Measurements from ENCODE around the gene CLASP2.
A peak's percentile ranks its signal among the peaks of the same experiment; 100 is the strongest.
"Not testable (repeated sequence)": the region's sequence is repeated elsewhere in the genome, so short reads cannot be mapped to it uniquely, and the experiment has no call there.

Gene CLASP2

DNA sequence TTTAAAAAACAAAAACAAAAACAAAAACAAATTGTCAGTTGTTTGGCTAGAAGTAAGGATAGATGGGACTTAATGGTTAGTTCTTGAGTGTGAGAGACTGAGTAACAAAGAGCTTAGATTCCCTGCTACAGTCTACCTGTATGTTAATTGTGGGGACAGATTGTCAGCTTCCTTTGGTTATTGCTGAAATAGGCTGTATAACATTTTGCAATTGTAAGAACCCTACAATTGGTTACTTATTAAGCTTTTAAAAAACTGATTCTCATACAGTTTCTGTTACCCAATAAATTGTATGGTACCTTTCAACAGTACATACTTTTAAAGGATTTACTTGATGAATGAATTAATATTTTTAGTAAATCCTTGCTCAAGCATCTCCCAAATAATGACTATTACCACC lies 35.3 kb downstream of the CLASP2 start:
- DNase-seq: no peak

GRCh38 chr3:33681667-33682066 lies 36.4 kb downstream of the CLASP2 start:
- DNase-seq: no peak

GRCh38 chr3:33678073-33678472 lies 40.0 kb downstream of the CLASP2 start:
- DNase-seq: no peak

- DNase-seq: not testable (repeated sequence)
These were observed 44.6 kb downstream of the CLASP2 start for GRCh38 chr3:33673436-33673835.

DNA sequence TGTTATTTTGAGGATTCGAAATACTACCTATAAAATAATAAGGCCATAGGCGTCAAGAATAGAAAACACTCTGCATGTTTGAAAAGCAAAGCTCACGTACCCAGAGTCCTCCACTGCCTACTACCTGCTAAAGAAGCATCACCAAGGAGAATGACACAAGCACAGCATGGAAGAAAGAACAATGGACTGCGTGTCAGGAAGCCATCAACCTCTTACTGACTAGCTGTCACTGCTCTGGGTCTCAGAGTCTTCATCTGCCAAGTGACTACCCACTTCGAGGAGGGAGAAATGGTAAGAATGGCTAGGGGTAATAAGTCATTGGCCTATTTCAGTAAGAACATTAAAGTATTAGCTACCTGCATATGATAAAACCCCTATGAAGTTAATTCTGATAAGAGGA lies 49.4 kb downstream of the CLASP2 start:
- no peak for DNase-seq

DNA sequence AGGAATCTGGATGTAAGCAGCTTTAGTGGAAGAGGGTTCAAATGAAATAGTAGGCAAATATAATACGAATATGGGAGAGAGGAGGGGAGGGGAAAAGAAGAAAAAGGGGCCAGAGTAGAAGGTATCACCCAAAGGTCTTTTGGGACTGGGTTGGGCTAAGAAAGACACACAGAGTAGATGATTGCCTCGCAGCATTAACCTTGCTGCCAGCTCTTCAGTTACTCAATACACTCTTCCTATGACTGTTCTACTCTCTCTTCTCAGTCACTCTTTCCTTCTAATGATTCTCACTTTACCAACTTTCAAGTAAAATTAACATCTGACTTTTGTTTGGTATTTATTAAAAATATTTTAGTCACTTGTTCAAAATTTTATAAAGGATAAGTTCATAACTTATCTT lies 52.8 kb downstream of the CLASP2 start:
- no peak for DNase-seq

- DNase-seq: no peak
These were observed 53.9 kb downstream of the CLASP2 start for GRCh38 chr3:33664195-33664594.

DNA sequence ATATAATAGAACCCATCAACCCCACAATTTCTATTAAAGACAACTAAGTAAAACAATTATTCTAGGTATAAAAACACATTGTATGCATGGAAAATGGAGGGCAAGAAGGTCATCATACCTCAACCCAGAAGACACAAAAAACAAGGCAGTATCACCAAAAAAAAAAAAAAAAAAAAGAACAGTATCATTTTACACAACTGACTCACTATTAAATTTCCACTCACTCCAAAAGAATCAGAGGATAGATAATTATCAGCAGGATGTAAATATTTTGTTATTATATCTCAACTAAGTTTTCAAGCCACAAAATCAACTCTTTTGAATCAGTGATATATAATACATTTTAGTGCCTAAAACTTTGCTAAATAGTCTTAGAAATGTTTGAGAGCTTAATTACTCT lies 55.0 kb downstream of the CLASP2 start:
- DNase-seq: no peak

- no peak for DNase-seq
These were observed 58.1 kb downstream of the CLASP2 start for GRCh38 chr3:33659856-33660434.

DNA sequence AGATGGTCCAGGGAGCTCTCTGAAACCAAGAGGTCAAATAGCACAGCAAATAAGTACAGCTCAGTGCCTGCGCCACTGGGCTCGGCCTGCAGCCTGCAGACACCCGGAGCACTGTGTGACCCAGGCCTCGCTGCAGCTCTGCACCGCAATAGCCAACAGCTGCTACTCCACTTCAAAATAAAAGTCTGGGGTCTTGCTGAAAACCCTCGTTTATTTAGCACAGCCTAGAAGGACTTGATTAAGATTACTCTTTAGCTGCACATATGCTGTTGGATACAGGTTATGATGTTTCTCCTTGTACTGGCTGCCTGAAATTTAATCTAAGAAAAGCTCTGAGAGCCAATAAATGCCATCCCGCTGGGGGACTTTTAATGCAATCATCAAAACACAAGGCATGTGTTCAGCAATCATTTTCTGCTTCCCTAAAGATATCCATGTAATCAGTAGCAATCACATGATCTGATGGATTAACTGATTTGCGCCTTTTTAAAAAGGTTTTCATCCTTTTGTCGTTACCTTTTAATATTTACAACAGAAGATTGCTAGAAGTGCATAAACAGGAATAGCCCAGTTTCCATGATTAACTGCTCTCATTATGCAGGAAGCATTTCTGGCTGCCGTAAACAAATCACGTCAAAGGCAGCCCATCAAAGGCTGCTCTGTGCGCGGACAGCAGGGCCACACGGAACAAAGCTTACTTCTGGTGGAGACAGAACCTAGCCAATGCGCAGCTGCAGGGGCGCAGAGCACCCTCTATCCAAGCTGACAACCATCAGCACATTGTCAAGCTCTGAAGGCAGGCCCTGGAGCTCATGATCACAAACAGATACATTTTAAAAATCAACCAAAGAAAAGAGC lies 58.8 kb downstream of the CLASP2 start:
- DNase-seq: peak in 4 of 6 experiments; percentile 19 to 37 (median 28)

DNA sequence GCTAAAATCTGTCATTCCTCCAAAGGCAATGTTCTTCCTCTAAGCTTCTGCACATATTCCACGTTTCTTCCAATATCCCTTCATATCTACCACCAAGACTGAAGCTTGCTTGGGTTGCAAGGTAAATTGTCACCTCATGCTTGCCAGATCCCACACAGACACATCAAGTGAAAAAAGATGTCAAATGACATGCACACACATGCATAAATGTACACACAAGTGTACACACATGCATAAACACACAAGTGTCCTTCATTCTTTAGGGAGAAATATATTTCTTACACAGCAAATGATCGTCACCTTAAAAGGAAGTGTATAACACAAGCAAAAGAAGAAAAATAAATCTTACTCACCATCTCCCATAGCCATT lies 59.4 kb downstream of the CLASP2 start:
- no peak for DNase-seq

DNA sequence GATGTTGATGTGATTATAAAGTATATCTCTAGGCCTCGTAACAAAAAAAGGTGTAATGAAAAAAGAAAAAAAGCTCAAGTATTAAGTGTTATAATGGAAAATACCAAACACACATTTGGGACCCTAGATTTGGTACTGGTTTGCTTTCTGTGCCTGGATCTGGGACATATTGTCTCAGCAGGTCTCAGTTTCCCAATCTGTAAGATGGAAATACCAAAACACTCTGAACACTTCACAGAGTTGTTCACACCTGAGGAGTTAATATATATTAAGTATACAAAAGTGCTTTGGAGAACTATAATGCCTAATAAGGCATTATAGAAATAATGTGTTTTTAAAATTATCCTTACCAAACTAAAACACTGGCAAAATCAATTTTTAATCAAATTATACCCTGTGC lies 60.0 kb downstream of the CLASP2 start:
- no peak for DNase-seq

DNA sequence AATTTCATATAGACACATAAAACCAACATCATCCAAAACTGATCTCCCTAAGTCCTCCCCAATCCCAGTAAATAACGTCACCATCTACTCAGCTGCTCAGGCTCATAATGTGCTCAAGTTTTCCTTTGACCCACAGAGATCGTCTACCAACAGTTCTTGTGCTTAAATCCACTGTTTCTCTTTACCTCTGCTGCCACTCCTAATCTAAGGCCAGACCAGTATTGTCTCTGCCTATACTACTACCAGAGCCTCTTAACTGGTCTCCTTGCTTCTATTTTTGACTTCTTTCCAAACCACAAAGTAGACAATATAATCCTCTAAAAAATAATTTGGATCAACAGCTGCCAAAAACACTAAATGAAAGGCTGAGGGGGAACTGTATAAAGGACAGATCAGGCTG lies 65.3 kb downstream of the CLASP2 start:
- DNase-seq: no peak

DNA sequence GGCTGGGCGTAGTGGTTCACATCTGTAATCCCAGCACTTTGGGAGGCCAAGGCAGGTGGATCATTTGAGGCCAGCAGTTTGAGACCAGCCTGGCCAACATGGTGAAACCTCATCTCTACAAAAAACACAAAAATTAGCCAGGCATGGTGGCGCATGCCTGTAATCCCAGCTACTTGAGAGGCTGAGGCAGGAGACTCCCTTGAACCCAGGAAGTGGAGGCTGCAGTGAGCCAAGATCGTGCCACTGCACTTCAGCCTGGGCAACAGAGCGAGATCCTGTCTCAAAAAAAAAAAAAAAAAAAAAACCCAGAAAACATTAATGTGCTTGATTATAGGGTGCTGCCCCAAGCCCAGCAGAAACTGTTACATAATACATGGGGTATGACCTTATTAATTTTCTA lies 67.0 kb downstream of the CLASP2 start:
- DNase-seq: not testable (repeated sequence)

- no peak for DNase-seq
These were observed 67.6 kb downstream of the CLASP2 start for GRCh38 chr3:33650495-33650894.

- DNase-seq: no peak
These were observed 69.3 kb downstream of the CLASP2 start for GRCh38 chr3:33648793-33649192.

- no peak for DNase-seq
These were observed 71.6 kb downstream of the CLASP2 start for GRCh38 chr3:33646406-33646805.

GRCh38 chr3:33645060-33645647 lies 72.9 kb downstream of the CLASP2 start:
- DNase-seq: peak in 5 of 6 experiments; percentile 6 to 33 (median 24)

GRCh38 chr3:33644582-33644981 lies 73.5 kb downstream of the CLASP2 start:
- DNase-seq: no peak

- no peak for DNase-seq
These were observed 75.2 kb downstream of the CLASP2 start for GRCh38 chr3:33642806-33643205.

- no peak for DNase-seq
These were observed 78.2 kb downstream of the CLASP2 start for GRCh38 chr3:33639889-33640288.

- no peak for DNase-seq
These were observed 80.6 kb downstream of the CLASP2 start for GRCh38 chr3:33637482-33637881.

DNA sequence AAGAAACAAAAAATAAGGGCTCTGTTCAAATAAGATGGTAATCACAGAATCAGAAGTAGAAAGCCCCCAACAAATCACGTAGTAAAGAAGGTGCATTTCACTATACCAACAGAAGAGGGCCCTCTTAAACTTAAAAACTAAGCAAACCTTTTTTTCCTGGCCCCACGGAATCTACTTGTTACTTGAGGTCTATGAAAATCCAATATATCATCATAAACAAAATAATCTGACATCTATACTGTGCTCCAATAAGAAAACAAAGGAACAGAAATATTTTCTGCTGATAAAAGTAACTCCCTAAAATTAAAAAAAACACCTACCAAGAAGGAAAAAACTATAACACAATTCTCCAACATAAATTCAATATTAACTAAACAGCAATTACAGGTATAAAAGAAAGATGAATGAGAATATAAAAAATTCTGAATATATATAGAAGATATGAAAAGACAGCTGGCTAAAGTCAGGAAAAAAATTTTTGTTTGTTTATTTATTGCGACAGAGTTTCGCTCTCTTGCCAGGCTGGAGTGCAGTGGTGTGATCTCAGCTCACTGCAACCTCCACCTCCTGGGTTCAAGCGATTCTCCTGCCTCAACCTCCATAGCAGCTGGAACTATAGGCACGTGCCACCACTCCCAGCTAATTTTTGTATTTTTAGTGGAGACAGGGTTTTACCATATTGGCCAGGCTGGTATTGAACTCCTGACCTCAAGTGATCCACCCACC lies 81.8 kb downstream of the CLASP2 start:
- peak in 2 of 6 experiments; percentile 31 to 37 for DNase-seq

DNA sequence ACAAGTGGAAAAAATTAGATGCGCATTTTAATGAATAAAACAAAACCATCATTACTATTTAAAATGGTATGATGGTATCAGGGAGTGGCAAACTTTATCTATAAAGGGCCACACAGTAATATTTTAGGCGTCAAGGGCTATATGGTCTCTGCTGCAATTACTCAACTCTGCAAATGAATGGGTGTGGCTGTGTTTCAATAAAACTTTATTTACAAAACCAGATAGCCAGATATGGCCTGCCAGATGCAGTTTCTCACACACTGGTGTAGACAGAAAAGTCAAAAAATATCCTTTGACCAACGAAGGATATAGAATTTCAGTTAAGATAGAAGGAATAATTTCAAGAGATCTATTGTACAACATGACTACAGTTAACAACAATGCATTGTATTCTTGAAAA lies 83.8 kb downstream of the CLASP2 start:
- no peak for DNase-seq
